Pericardium fibroblast (primary cell): Measurements from ENCODE around the gene DMRTB1. TPM values are rescaled to one million over a fixed set of nuclear protein-coding genes. Genes with fewer than 3 reads are reported as not detected.

ENCODE experiments used
- total RNA-seq: library from RNA; depleted of rRNA; stranded (reverse); fragments of >200 nt; gene quantifications from 2 replicates; pipeline ENCODE4 v1.2.3, GENCODE V29; 2015

Gene DMRTB1
- not detected in 2 replicates for total RNA-seq

DNA sequence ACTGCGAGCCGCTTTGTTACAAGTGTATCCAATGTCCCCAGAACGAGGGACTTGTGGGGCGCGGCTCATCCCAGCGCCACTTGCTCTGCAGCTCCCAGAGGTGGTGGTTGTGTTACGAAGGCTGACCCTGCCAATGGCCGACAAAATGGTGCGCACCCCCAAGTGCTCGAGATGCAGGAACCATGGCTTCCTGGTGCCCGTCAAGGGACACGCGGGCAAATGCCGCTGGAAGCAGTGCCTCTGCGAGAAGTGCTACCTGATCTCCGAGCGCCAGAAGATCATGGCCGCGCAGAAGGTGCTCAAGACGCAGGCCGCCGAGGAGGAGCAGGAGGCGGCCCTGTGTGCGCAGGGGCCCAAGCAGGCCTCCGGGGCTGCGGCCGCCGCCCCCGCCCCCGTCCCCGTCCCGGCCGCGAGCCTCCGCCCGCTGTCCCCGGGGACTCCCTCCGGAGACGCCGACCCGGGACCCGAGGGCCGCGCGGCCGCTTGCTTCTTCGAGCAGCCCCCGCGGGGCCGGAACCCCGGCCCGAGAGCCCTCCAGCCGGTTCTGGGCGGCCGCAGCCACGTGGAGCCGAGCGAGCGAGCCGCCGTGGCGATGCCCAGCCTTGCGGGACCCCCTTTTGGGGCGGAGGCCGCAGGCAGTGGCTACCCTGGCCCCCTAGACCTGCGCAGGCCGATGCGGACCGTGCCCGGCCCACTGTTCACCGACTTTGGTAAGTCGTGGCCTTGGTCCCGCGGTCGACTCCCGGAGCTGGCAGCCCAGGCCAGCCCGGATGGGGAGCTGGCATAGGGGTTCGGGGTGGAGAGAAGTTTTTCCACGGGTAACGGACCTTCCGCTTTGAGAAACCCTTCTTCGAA, at the start of gene DMRTB1:
Gene DMRTB1 (plus strand): TSS at position 79 of the 855 bp plus-strand sequence. CDS start 55 bp downstream, at position 134.

Other genes with a start within 250 kb of the DMRTB1 start
- 54.8 and 65.3 TPM in 2 replicates for gene CZIB, start 238.8 kb upstream of the DMRTB1 start, total RNA-seq
- gene MAGOH, start 220.9 kb upstream of the DMRTB1 start, total RNA-seq, result 11.7 and 40.8 TPM in 2 replicates
- 5.7 and 7.1 TPM in 2 replicates for gene LRP8, start 131.3 kb upstream of the DMRTB1 start, total RNA-seq